ENCODE results near the gene ERLIN1.

DNA sequence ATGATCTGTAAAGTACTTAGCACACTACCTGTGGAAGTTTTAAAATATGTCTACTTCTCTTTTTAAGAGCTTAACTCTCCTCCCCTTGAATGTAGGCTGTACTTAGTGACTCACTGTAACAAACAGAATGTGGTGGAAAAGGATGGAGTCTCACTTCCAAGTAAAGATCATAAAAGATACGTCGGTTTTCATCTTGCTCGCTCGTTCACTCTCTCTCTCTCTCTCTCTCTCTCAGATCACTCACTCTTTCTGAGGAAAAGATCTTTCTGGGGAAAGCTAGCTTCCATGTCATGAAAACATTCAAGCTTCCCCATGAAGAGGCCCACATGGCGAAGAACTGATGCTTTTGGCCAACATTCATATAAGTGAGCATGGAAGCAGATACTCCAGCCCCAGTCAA, 38.0 kb upstream of the ERLIN1 start:
- TF ChIP-seq EZH2 (IDR thresholded peaks at IDR 0.05; ENCODE audit: borderline replicate concordance), result no peak
- TF ChIP-seq, protein P1, sequence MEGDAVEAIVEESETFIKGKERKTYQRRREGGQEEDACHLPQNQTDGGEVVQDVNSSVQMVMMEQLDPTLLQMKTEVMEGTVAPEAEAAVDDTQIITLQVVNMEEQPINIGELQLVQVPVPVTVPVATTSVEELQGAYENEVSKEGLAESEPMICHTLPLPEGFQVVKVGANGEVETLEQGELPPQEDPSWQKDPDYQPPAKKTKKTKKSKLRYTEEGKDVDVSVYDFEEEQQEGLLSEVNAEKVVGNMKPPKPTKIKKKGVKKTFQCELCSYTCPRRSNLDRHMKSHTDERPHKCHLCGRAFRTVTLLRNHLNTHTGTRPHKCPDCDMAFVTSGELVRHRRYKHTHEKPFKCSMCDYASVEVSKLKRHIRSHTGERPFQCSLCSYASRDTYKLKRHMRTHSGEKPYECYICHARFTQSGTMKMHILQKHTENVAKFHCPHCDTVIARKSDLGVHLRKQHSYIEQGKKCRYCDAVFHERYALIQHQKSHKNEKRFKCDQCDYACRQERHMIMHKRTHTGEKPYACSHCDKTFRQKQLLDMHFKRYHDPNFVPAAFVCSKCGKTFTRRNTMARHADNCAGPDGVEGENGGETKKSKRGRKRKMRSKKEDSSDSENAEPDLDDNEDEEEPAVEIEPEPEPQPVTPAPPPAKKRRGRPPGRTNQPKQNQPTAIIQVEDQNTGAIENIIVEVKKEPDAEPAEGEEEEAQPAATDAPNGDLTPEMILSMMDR (IDR thresholded peaks at IDR 0.05; ENCODE audit: poor library complexity), result no peak

All from hepatocyte (in vitro differentiated cells).